ENCODE results near the gene FAM89A. TPM values are rescaled to one million over a fixed set of nuclear protein-coding genes. Genes with fewer than 3 reads are reported as not detected.
"Not testable (repeated sequence)": the region's sequence is repeated elsewhere in the genome, so short reads cannot be mapped to it uniquely, and the experiment has no call there.

FAM89A gene
- total RNA-seq, 1 experiment from 2014 or later: 3.1 TPM

GRCh38 chr1:231037585-231038517 is 2.2 kb downstream of the FAM89A start:
- DNase-seq (ENCODE audit: low spot score): no peak
- in situ Hi-C loops (cut with HindIII; ENCODE audit: low sequenced_read_pairs): no loop called here

- in situ Hi-C loops (cut with HindIII; ENCODE audit: low sequenced_read_pairs): no loop called here
- DNase-seq (ENCODE audit: low spot score): no peak
These were observed 3.6 kb downstream of the FAM89A start for GRCh38 chr1:231036416-231036815.

DNA sequence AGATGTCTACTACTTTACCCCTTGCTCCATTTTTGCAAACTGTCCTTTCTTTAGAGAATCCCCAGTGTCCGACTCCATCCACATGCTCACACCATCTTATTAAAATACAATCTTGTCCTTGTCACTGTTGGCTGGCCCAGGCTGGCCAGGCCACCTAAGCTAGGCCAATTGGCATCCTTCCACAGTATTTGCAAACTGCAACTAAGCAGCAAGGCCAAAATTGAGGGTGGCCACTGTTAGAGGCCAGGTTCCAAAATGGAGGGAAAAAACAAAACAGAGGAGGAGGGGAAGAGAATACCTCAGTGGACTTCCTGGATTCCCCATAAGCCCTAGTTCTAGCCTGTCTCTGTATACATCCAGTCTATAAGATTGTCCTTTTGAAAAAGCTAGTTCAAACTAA is 4.3 kb downstream of the FAM89A start:
- no peak for DNase-seq (ENCODE audit: low spot score)
- in situ Hi-C loops (cut with HindIII; ENCODE audit: low sequenced_read_pairs): no loop called here

DNA sequence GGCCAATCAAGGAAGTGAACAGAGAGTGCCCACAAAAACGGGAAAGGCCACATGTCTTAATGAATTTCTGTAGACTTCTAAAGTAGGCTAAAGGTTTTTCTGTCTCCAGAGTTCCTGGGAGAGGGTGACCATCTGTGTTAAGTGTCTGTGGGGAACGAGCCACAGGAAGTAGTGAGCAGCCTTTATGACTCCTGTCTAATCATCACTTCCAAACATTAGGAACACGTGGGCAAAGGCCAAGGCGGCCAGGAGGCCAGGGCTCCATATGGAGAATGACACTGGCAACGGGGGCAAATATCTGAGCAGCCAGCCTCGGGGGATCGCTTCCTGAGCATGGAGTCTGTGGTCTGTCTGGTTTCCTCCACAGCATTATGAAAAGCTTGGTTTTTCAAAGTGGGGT is 7.1 kb downstream of the FAM89A start:
- in situ Hi-C loops (cut with HindIII; ENCODE audit: low sequenced_read_pairs): no loop called here
- no peak for DNase-seq (ENCODE audit: low spot score)

- no peak for DNase-seq (ENCODE audit: low spot score)
- in situ Hi-C loops (cut with HindIII; ENCODE audit: low sequenced_read_pairs): no loop called here
These were observed 10.2 kb downstream of the FAM89A start for GRCh38 chr1:231029841-231030240.

DNA sequence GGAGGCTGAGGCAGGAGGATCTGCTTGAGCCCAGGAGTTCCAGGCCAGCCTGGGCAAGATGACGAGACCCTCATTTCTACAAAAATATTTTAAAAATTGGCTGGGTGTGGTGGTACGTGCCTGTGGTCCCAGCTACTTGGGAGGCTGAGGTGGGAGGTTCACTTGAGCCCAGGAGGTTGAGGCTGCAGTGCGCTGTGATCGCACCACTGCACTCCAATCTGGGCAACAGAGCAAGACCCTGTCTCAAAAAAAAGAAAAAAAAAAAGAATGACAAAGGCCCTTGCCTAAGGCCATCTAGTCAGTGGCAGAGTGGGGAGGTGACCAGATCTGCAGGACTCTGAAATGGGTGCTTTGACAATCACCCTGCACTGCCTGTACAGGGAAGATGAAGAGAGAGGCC is 10.8 kb downstream of the FAM89A start:
- in situ Hi-C loops (cut with HindIII; ENCODE audit: low sequenced_read_pairs); DNase-seq (ENCODE audit: low spot score): not testable (repeated sequence)

GRCh38 chr1:231028682-231029081 is 11.4 kb downstream of the FAM89A start:
- DNase-seq (ENCODE audit: low spot score): no peak
- in situ Hi-C loops (cut with HindIII; ENCODE audit: low sequenced_read_pairs): no loop called here

- DNase-seq (ENCODE audit: low spot score): no peak
- in situ Hi-C loops (cut with HindIII; ENCODE audit: low sequenced_read_pairs): no loop called here
These were observed 12.1 kb downstream of the FAM89A start for GRCh38 chr1:231027971-231028370.

DNA sequence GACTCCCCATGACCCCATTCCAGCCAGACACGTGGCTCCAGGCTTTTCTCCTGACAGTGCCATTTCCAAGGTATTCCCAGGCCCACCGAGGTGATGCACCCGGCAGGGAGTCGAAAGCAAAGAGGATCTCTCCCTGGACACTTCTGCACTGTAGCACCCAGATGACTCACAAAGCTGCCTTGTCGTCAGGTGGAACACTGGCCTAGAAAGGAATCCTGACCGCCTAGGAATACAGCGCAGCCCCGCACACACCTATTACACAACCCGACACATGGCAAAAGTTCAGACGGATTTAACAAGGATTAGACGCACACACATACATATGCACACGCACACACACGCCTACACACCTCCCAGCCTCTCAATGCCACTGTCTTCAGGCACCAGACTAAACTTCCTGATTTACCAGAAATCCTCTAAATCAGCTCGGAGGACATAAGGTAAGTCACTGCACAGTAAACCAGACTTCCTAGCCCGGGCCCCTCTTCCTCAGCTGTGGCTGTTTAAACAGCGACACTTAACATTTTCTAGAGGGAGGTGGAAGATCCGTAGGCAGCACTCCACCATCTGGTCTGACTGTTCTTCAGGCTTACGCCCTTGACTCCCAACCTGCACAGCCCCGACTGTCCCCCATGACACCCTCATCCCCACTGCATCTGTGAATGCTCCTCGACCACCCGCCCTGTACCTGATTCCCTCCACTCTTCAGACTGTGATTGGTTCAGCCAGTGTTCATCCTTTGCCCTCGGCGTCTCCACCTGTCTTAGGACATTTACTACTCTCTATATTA is 12.7 kb downstream of the FAM89A start:
- DNase-seq (ENCODE audit: low spot score): no peak

DNA sequence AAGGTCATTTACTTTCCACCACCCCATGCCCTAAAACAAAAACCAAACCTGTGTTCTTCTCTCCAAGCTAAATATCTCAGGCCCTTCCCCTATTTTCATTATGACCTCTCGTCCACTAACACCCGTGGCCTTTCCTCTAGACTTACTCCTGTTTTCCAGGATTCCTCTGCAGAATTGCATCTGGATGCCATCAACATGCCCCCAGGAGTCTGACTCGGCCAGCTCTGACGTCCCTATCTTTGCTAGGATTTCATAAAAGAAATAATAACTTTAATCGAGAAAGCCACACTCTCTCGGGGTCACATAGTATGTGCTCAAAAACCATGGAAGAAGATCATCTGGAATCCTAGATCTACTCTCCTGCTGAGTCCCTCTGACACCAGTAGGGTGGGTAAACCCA is 13.5 kb downstream of the FAM89A start:
- DNase-seq (ENCODE audit: low spot score): no peak
- in situ Hi-C loops (cut with HindIII; ENCODE audit: low sequenced_read_pairs): no loop called here

More for the DNA sequence above, 12.7 kb downstream of the FAM89A start:
- in situ Hi-C loops (cut with HindIII; ENCODE audit: low sequenced_read_pairs): no loop called here

GRCh38 chr1:231023150-231023549 is 16.9 kb downstream of the FAM89A start:
- in situ Hi-C loops (cut with HindIII; ENCODE audit: low sequenced_read_pairs): no loop called here

GRCh38 chr1:231022543-231022942 is 17.5 kb downstream of the FAM89A start:
- in situ Hi-C loops (cut with HindIII; ENCODE audit: low sequenced_read_pairs); DNase-seq (ENCODE audit: low spot score): not testable (repeated sequence)

More at GRCh38 chr1:231023150-231023549, 16.9 kb downstream of the FAM89A start:
- DNase-seq (ENCODE audit: low spot score): no peak

GRCh38 chr1:231021540-231022031 is 18.5 kb downstream of the FAM89A start:
- DNase-seq (ENCODE audit: low spot score): no peak
- in situ Hi-C loops (cut with HindIII; ENCODE audit: low sequenced_read_pairs): no loop called here

DNA sequence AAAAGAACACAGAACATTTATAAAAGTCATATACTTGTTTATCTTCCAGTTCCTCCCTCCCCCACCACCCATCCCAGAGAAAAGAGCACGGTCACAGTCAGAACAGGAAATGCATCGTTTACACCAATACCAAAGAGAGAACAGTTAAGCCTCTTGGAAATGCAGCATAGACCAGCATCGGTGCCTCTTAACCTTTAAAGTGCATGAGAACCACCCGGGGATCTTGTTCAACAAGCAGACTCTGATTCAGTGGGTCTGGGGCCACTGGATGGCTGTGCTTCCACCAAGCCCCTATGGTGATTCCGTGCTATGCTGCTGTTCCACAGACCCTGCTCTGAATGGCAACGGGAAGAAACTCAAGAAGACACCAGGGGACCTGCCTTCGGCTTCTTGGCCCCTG is 19.2 kb downstream of the FAM89A start:
- no peak for DNase-seq (ENCODE audit: low spot score)
- in situ Hi-C loops (cut with HindIII; ENCODE audit: low sequenced_read_pairs): no loop called here

DNA sequence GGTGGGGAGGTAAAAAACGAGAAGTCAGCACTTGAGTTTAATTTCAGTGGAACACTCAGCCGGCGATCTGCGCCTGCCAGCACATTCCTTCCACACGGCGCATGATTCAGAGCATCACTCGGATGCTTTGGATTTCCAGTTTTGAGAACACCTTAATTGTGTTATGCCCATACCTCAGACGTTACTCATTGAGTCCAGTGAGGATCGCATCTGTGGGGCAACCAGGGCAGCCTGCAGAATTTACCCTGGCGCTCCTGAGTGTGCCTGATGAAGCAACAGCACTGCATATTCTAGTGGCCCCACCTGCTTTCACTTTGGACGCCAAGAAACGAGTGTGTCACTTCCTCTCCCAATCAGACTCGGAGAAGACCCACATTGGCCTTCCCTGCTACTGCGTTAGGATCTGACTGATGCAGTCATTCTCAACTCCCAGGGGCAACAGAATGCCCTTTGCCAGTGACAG is 19.9 kb downstream of the FAM89A start:
- in situ Hi-C loops (cut with HindIII; ENCODE audit: low sequenced_read_pairs): no loop called here

GRCh38 chr1:231019711-231020110 is 20.3 kb downstream of the FAM89A start:
- in situ Hi-C loops (cut with HindIII; ENCODE audit: low sequenced_read_pairs): no loop called here
- DNase-seq (ENCODE audit: low spot score): no peak

More for the DNA sequence above, 19.9 kb downstream of the FAM89A start:
- no peak for DNase-seq (ENCODE audit: low spot score)

- no peak for DNase-seq (ENCODE audit: low spot score)
- in situ Hi-C loops (cut with HindIII; ENCODE audit: low sequenced_read_pairs): no loop called here
These were observed 23.1 kb downstream of the FAM89A start for GRCh38 chr1:231016966-231017365.

GRCh38 chr1:231016234-231016633 is 23.8 kb downstream of the FAM89A start:
- no peak for DNase-seq (ENCODE audit: low spot score)
- in situ Hi-C loops (cut with HindIII; ENCODE audit: low sequenced_read_pairs): no loop called here

- in situ Hi-C loops (cut with HindIII; ENCODE audit: low sequenced_read_pairs): no loop called here
- DNase-seq (ENCODE audit: low spot score): no peak
These were observed 26.6 kb downstream of the FAM89A start for GRCh38 chr1:231013391-231014015.

Data from G401 (cell line).